Stimulated activated CD8-positive, alpha-beta memory T cell treated with anti-CD3 and anti-CD28 coated beads, Interleukin-7, amount 100 ng/mL, for 48 hours (primary cell): ENCODE data around the gene SYMPK.

Experiments used
- DNase-seq, 2 donors: peaks; one replicate each; pipeline ENCODE4 v3.0.0-alpha.2; 2020; ENCODE audit warnings: low read depth in 1 of 2; ENCODE audit errors: extremely low read depth in 1 of 2

Gene SYMPK

DNA sequence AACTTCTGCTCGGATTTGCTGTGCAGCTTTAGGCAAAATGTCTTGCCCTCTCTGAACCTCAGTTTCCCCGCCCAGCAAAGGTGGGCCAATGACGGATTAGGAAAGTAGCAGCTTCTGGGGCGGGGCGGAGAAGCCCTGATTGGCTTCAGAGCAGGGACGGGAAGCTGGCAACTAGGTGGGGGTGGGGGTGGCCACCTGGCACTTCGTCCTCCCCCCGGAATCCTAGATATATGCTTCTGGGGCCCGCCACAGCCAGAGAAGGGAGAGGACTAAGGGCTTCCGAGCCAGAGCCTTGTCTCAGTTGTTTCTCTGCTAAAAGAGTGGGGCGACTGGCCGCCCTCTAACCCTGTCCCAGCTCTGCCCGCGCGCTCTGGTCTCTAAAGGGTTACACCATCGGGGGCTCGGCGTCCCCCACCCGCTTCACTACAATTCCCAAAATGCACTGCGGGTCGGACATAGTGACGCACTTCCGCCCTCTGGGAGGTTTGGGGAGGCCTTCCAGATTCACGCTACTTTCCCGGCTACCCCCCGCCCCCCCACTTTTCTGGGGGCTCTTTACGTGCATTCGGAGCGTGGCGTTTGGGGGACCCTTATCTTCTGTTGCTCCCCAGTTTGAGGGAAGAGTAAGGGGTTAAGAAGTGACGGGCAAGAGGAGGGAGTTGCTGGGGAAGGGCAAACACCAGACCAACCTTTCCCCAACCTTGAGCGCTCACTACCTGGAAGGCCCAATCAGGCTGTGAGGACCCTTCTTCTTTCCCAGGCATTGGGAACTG lies 23.7 kb upstream of the SYMPK start:
- DNase-seq: peak; percentile 73 to 91

DNA sequence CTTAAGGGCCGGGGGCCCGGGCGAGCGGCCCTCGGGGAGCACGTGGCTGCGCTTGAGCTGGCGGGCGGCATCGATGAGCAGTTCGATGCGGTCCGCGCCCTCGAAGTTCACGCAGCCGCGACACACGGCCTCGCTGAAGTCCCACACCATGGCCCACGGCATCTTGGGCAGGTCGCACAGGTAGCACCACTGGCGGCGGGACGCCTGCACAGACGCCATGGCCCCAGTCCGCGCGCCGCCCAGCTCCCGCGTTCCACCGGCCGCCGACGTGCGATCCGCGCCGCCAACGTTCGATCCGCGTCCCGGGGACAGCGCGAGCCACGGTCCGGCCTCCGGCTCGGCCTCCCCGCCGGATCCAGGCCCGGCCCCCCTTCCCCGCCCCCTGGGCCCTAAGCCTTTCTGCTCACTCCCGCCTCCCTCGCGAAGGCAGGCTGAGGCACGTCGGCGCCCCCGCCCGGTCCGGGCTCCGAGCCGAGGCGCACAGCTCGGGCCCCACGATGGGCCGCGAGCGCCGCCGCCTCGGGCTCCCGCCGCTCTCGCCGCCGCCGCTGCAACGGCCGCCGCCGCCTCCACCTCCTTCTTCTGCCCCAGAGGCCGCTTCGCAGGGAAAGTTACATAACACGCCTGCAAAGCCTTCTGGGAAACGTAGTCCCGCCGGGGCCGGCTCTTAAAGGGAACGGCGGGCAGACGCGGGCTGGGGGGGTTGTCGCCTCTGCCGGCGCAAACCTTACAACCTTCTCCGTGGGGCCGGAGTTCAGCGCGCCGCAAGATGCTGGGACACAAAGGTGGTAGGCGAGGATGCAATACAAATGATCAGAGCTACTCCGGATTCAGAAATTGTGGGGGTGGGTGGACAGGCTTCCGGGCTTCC lies 22.8 kb upstream of the SYMPK start, which contains the start of gene IRF2BP1:
Gene IRF2BP1, minus strand, starts transcription at position 586 of the 871 bp plus-strand sequence. Its CDS starts 367 bp downstream, at position 219.
- DNase-seq: peak; percentile 69 to 83

DNA sequence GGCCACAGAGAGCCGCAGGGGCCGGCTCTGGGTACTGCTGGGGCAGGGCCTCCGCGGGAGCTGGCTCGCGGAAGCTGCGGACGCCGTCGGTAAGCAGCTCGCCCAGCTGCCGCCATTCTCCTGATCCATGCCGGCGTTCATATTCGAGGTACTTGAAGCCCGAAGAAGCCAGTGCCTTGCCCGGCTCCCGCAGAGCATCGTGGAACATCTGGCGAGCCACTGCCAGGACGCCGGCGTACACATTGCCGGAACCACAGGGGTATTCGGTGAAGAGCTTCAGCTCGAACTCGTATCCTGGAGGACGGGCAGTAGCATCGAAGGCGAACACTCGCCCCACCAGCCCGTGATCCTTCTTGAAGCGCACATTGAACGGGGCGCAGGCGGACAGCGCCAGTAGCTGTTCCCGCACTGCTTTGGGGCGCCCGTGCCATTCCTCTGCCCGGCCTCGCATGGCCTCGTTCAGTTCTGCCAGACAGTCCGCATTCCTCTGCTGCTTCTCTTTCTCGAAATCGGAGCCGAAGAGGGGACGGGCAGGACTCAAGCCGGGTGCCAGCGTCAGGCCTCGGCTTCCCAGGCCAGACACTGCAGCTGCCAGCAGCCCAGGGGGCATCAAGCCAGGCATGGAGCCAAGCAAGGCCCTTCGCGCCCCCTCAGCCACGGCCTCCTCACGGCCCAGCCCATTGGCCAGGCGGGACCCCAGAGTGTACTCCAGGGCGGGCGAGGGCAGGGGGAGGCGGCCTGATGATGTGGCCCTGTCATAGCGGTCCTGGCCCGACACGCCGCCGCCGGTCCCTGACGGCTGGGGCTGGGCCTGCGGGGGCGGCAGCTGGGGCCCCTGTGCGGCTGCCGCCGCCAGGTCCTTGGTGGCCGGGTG lies 22.0 kb upstream of the SYMPK start:
- DNase-seq: no peak

DNA sequence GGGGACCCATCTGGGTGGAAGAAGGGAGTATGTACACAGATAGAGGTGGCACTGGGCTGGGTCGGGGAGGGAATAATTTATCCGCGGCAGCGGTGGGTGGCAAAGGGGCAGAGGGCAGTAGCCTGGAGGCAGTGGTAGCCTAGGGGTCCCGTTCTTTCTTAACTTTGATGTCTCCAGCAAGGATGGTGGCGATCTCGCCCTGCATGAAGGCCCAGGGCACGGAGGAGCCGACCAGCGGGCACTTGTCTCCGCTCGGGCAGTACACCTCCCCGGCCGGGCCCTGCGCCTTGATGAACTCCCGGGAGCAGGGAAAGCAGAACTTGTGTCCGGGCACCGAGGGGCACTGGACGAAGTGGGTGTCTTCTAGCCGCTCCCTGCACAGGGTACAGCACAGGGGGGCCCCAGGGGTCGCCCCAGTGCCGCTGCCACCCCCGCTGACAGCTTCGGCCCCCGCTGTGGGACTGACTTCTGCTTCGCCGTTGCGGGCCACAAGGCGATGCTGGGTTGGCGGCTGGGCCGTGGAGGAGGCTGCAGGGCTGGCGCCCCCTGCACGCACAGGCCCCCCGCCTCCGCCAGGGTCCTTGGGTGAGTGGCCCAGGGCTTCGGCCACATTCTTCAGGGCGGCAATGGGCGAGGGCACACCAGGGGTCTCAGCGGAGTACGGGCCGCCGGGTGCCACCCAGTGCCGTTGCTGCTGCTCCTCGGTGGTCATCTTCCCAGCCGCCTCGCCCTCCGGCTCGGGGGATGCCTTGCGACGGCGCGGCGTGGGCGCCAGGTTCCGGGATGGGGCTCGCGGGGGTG lies 21.1 kb upstream of the SYMPK start:
- no peak for DNase-seq

DNA sequence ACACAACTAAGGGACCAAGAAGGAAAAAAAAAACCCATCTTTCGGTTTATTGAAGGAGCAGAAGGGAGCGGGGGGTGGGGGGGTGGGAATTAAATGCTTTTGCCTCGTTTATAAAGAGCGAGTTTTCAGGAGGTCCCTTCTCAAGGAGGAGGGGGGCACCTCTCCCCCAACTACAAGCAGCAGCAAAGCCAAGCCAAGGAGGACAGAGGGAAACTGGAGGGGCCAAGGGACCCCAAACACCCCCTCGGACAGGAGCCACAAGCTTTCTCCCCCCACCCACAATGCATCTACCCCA lies 20.6 kb upstream of the SYMPK start:
- DNase-seq: no peak

DNA sequence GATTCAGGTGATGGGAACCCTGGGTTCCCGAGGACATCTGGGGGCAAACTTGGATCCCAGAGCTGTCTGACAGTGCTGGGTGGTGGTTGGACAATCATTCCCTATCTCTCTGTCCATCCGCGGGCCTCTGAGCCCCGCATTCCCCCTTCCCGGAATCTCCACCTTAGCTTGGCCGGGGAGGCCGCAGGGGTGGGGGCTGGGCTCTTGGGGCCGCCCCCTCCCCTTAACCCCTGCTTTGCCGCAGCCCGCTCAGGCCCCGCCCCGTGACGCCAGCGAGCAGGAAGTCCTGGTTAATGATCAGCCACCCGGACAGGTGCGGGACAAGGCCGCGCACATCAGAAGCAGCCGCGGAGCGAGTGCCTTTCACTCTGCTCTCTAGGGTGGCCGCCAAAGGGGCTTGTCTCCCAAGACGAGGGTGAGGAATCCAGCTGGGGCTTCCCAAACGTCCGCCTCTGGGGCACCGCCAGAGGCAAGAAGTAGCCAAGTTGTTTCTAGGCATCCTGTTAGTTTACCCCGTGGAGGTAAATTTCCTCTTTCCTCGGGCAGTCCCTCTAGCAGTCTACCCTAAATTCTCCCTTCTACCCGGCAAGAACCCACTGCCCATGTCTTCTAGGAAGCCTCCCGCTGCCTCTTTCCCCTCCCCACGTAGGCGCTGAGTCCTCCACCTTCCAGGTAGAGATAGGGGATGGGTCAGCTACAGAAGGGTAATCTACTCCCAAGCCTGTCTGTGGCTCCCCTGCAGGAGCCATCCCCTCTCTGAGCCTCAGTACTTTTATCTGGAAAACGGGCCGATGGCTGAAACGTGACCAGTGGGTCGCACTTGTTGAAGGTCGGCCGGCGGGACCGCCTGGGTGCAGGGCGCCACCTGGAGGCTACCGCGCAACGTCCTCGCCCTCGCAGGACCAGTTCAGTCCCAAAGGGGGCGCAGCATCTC lies 20.0 kb upstream of the SYMPK start:
- peak; percentile 72 to 73 for DNase-seq

DNA sequence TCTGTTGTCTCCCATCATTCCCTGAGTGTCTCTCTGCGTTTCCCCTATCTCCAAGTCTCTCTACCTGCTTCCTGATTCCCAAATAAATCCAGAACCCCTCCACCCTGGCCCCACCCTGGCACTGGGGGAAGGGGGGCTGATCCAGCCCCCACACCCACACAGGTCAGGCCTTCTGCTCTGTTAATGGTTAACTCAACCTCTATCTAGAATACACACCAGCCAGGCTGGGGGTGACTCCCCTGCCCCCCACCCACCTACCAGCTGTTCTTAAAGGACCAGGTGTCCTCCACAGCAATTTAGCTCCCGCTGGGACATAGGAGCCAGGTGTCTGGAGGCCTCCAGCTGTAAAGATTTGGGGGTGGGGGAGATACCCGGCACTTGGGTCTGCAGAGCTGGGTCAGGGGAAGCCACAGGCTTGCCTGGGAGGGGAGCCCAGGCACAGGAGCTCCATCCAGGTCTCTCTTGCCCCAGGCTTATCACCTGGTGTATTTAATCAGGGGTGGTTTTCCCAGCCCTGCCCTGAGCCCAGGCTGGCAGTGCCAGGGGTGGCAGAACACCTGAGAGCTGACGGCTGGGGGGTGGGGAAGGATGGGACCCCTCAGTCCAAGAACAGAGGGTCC lies 19.1 kb upstream of the SYMPK start:
- no peak for DNase-seq

DNA sequence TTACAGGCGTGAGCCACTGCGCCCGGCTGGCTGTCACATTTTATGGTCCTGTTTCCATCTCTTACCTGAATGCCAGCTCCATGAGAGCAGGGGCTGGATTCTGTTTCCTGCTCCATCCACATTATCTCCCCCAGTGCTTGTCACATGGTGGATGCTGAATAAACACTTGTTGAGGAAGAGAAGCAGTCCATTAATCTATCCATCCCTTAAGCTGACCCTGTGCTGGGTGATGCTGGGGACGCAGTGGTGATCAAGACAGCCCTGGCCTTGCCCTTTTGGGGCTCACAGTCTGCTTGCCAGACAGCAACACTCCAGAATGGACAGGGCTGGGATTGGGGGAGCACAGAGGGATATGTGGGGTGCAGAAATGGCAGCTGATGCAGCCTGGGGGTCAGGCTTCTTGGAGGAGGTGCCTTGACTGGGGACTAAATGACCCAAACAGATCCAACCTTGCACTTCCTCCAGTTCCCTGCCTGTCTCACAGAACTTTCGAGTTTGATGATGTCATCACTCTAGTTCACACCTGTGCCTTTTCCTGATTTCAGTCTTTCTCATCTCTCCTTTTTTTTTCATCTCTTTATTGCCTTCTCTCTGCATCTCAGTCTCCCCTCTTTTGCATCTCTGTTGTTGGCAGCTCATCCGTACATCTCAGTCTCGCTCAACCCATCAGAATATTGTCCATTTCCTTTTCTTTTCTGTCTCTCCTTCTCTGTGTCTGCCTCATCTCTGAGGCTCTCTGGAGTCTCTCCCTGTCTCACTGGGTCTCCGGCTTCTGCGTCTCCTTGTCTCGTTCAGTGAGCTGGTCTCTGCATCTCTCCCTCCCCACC lies 18.3 kb upstream of the SYMPK start:
- no peak for DNase-seq

DNA sequence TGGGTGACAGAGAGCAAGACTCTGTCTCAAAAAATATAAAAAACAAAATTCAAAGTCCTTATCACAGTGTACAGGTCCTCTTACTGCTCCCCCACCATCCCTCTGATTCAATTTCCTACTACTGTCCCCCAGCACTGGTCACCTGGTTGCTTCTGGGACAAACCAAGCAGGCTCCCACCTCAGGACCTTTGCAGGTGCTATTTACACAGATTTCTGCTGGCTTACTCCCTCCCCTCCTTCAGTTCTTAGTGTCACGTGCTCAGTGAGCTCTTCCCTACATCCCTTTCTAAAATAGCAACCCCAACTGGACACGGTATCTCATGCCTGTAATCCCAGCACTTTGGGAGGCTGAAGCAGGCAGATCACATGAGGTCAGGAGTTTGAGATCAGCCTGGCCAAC lies 17.0 kb upstream of the SYMPK start:
- DNase-seq: no peak

DNA sequence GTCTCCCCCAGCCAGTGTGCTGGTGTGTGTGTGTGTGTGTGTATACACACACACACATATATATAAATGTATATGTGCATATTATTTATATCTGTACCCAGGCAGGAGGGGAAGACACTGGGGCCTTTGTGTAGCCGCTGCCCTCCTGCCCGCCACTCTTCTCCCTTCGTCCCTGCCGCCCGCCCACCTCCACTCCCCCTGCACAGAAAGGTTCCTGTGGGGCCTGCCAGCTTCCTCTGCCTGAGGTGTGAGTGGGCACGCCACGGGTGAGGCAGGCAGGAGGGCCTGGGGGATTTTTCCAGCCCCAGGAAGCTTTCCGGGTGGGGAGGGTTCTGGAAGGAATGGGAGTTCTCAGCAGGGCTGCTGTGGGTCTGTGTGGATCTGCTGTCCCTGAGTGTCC lies 16.1 kb upstream of the SYMPK start:
- DNase-seq: no peak

DNA sequence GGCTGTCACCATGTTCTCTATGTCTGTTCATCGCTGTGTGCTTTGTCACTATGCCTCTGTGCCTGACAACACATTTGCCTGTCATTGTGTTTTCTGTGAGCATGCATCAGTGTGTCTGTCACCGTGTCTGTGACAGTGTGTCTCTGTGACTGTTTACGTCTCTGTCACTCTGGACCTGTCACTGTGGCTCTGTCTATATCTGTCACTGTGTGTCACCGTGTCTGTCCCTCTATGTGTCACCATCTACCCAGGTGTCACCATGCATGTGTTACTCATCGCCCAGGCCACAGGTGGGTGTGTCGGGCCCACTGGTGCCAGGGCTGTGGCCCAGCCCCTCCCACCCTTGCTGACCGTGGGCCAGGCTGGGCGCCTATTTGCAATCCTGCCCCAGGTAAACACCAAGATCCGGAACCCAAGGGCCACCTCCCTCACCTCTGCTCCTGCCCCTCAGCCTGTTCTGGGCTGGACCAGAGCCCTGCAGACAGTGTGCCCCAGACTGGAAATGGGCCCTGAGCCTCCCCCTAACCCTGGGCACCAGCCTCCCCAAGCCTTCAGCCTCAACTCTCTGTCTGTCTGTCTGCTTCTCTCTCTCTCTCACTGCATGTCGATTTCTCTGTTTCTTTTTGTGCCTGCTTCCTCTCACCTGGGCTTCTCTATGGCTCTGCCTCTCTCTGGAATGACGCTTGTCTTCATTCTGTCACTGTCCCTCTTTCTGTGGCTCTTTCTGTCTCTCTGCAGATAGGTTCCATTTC lies 15.3 kb upstream of the SYMPK start:
- DNase-seq: no peak

DNA sequence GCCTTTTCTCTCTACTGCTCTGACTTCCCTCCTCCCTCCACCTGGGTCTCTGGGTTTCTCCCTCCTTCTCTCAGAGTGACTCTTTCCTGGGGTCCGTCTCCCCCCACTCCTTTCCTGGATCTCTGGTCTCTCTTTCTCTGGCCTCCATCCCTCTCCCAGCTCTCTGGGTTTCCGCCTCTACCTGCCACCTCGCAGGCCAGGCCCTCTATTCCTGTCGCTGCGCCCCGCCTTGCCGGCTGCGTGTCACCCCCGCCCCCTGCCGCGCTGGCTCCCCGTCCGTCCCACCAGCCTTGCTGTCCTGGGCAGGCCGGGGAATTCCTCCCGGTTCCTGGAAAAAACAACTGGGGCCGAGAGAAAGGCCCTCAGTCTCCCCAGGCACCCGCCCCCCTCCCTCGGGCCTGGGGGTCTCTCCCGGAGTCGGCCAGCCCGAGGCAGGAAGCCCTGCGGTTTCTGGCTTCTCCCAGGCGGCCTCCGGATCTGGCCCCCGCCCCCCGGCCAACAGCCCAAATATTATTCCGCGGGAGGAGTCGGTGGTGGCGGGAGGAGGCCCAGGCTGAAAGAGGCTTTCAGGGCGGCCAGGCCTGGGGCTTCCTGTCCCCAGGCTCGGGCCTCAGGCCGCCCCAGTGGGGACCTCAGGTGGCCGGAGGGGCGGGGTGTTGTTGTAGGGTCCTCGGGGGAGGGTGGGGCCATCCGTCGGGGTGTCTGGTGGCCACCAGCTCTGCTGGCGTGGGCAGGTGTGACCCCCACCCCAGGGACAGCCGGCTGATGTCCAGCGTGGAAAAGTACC lies 13.7 kb upstream of the SYMPK start:
- no peak for DNase-seq

DNA sequence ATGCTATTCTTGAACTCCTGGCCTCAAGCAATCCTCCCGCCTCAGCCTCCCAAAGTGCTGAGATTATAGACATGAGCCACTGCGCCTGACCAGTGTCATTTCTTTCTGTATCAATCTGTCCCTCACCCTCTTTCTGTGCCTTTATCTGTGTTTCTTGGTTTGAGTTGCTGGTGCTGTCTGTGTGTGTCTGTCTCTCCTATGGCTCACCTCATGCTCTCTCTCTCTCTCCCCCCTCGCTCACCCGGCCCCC lies 13.1 kb upstream of the SYMPK start:
- no peak for DNase-seq

DNA sequence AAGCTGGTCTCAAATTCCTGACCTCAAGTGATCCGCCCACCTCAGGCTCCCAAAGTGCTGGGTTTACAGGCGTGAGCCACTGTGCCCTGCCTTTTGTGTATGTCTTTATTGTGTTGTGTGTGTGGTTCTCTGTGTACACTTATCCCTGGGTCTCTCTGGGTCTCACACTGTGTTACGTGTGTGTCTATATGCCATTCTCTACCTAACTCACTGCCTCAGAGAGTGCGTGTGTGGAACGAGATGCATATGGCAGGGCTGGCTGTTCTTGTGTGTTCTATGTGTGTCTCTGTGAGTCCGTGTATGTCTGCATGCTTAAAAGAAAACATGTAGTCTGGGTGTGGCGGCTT lies 11.6 kb upstream of the SYMPK start:
- DNase-seq: no peak

DNA sequence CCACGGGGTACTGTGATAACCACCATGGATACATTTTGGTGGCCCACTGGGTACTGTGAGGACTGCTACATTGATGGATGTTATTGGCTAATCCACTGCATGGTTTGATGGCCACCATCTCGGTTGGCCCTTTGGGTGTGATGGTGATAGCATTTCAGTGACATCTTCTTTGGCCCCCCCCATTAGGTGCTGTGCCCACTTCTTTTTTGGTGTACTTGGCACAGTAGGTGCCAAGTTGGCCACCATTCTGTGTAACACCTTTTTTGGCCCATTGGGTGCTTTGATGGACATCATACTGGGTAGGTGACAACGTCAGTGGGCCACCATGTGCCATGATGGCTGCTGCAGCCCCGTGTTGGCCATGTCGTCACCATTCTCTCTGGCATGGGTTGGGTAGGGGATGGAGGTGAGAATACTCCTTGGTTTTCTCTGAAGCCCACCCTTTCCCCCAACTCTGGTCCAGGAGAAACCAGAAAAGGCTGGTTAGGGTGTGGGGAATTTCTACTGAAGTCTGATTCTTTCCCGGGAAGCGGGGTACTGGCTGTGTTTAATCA lies 10.3 kb upstream of the SYMPK start:
- no peak for DNase-seq

DNA sequence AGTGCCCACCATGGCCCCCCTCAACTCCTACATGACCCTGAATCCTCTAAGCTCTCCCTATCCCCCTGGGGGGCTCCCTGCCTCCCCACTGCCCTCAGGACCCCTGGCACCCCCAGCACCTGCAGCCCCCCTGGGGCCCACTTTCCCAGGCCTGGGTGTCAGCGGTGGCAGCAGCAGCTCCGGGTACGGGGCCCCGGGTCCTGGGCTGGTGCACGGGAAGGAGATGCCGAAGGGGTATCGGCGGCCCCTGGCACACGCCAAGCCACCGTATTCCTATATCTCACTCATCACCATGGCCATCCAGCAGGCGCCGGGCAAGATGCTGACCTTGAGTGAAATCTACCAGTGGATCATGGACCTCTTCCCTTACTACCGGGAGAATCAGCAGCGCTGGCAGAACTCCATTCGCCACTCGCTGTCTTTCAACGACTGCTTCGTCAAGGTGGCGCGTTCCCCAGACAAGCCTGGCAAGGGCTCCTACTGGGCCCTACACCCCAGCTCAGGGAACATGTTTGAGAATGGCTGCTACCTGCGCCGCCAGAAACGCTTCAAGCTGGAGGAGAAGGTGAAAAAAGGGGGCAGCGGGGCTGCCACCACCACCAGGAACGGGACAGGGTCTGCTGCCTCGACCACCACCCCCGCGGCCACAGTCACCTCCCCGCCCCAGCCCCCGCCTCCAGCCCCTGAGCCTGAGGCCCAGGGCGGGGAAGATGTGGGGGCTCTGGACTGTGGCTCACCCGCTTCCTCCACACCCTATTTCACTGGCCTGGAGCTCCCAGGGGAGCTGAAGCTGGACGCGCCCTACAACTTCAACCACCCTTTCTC lies 9.4 kb upstream of the SYMPK start:
- no peak for DNase-seq
